ENCODE data around the gene OAS3.

Gene OAS3

GRCh38 chr12:112937741-112938719 lies at the start of gene OAS3:
TSS of gene OAS3 (plus strand) at chr12:112938474. CDS start at chr12:112938531, 57 bp downstream.
- no peaks in the 10 kb centered on the region for H3K36me3 ChIP-seq
- H3K4me3 ChIP-seq, result peak within 1 kb of the TSS; percentile 61 to 81
- H3K4me1 ChIP-seq, result peaks cover 0 to 17% (median 10%) of the 10 kb centered on the region in 4 donors
- H3K9me3 ChIP-seq, result no peaks in the 10 kb centered on the region
- peak; percentile 88 to 90 for DNase-seq
- TF ChIP-seq, protein P1, sequence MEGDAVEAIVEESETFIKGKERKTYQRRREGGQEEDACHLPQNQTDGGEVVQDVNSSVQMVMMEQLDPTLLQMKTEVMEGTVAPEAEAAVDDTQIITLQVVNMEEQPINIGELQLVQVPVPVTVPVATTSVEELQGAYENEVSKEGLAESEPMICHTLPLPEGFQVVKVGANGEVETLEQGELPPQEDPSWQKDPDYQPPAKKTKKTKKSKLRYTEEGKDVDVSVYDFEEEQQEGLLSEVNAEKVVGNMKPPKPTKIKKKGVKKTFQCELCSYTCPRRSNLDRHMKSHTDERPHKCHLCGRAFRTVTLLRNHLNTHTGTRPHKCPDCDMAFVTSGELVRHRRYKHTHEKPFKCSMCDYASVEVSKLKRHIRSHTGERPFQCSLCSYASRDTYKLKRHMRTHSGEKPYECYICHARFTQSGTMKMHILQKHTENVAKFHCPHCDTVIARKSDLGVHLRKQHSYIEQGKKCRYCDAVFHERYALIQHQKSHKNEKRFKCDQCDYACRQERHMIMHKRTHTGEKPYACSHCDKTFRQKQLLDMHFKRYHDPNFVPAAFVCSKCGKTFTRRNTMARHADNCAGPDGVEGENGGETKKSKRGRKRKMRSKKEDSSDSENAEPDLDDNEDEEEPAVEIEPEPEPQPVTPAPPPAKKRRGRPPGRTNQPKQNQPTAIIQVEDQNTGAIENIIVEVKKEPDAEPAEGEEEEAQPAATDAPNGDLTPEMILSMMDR (IDR thresholded peaks at IDR 0.05), result no peak
- H3K27me3 ChIP-seq, result no peaks in the 10 kb centered on the region
- intact Hi-C loops (cut with DNase I; ENCODE audit: low total_unique reads), result no loop called here
- peak within 1 kb of the TSS; percentile 38 to 54 for H3K27ac ChIP-seq

GRCh38 chr12:112891093-112892024 lies 46.9 kb upstream of the OAS3 start:
- Histone ChIP-seq H3K27ac (no peak overlapping the region), H3K27me3 (peaks cover 0 to 4% of the 10 kb centered on the region in 2 donors), H3K4me3 (no peak overlapping the region), H3K4me1 (no peaks in the 10 kb centered on the region), H3K9me3 (peaks cover 0 to 5% (median 0%) of the 10 kb centered on the region in 3 donors), H3K36me3 (no peaks in the 10 kb centered on the region)
- TF ChIP-seq, protein P1 (IDR thresholded peaks at IDR 0.05), result no peak
- no peak for DNase-seq
- intact Hi-C loops (cut with DNase I; ENCODE audit: low total_unique reads), result no loop called here

DNA sequence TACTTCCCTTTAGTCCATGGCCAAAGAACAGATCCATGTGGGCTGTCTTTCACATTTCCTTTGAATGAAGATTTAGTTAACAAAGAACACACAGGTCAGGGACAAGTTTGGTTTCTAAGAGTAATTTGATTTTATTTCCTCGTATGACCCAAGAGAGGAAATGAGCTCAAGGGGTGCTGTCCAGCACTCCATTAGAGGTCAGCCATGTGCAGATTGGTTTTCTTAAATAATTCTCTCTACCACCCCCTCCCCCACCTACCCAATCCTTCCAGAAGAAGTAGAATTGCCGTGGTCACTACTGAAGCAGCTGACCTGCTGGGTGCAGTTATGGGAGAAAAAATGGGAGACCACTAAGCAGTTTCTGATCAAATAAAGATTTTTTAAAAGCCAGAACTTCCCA lies 45.4 kb upstream of the OAS3 start:
- TF ChIP-seq, protein P1 (IDR thresholded peaks at IDR 0.05), result no peak
- Histone ChIP-seq H3K4me3 (no peak overlapping the region), H3K36me3 (no peaks in the 10 kb centered on the region), H3K27ac (no peak overlapping the region), H3K27me3 (peaks cover 0 to 18% of the 10 kb centered on the region in 2 donors), H3K9me3 (no peaks in the 10 kb centered on the region), H3K4me1 (no peaks in the 10 kb centered on the region)
- intact Hi-C loops (cut with DNase I; ENCODE audit: low total_unique reads), result no loop called here
- DNase-seq, result no peak

DNA sequence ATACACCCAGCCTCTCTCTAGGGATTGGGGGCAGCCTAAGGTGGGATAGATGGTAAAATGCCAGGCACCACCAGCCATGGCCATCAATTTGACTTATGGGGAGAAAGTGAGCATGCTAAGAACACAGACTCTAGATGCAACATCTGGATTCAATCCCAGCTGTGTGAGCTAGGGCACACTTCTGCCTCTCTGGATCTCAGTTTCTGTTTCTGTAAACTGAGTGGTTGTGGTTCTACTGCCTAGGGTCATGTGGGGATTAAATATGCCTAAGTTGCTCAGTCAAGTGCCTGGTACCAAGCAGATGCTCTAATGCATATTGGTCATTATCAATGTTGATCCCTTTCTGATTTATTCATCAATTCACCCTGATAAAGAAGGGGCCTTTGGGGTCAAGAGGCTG lies 44.1 kb upstream of the OAS3 start:
- intact Hi-C loops (cut with DNase I; ENCODE audit: low total_unique reads), result no loop called here
- TF ChIP-seq, protein P1 (IDR thresholded peaks at IDR 0.05), result no peak
- Histone ChIP-seq H3K4me1 (no peaks in the 10 kb centered on the region), H3K27me3 (peaks cover 0 to 21% of the 10 kb centered on the region in 2 donors), H3K36me3 (no peaks in the 10 kb centered on the region), H3K27ac (no peak overlapping the region), H3K9me3 (no peaks in the 10 kb centered on the region), H3K4me3 (no peak overlapping the region)
- DNase-seq, result no peak

DNA sequence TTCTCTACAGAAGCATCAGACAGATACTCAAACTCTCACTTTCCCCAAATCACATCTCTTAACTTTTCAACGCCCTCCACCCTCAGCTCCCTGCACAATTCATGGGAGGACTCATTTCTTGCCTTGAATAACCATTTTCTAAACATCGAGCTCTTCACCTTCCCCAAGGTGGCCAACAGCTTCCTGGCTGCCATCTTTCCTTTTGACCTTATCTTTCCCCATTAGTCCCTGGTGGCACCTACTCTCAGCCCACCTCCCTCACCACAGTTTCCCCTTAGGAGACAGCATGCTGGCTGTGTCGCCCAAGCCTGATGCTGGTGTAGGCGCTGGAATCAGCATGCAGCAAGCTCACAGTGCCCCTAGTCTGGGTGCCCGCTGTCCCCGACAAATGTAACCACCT lies 39.9 kb upstream of the OAS3 start:
- intact Hi-C loops (cut with DNase I; ENCODE audit: low total_unique reads), result no loop called here
- Histone ChIP-seq H3K9me3 (no peaks in the 10 kb centered on the region), H3K4me3 (no peak overlapping the region), H3K27ac (no peak overlapping the region), H3K36me3 (no peaks in the 10 kb centered on the region), H3K27me3 (peaks cover 0 to 17% of the 10 kb centered on the region in 2 donors), H3K4me1 (peaks cover 0 to 5% (median 0%) of the 10 kb centered on the region in 4 donors)
- TF ChIP-seq, protein P1 (IDR thresholded peaks at IDR 0.05), result no peak
- DNase-seq, result no peak
